ENCODE measurements around the gene TMEM37.

Gene TMEM37

DNA sequence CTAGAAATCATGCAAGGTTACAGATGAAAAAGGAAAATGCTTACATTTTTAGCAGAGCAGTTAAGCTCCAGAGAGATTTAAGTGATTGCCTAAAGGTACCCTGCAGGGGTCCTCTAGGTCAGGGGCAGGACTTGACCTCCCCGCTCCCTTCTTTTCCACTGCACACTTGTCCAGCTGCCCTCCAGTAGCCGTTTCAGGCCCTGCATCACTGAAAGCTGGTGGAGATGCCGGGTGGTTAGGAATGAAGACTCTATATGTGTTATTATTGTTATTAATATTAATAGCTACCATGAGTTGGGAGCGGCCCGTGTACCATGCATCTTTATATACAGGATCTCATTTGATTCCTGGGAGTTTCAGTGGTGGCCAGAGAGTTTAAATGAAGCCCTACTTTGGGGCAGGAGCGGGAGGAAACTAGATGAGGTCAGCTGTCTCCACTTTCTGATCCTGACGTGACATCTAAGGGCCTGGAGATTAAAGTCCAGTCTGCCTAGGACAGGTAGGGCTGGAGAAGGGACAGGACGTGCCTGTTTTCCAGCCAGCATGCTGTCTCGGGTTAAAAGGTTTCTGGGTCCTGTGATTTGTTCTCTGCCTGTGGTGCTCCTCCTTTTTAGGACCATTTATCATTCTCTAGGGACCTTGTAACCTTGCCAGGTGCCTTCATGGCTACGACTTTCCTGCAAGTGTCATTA, 2.1 kb downstream of the TMEM37 start:
- DNase-seq (ENCODE audit: low spot score), result no peak

DNA sequence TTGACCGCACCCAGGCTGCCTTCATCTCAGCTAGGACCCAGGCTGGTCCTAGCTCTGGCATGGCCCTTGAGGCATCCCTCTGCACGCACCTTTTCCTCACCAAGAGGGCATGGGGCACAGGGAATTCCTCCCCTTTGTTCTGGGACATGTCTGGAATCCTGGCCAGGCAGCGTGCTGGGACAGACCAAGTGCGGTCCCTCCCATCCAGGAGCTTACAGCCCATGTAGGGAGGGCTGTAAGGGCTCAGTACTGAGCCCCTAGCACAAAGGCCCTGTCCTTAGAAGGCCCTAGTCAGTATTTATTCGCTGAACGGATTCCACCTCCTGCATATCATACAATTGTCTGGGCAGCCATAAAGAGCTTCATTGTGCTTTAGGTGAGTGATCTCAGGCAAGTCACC, 3.0 kb downstream of the TMEM37 start:
- DNase-seq (ENCODE audit: low spot score), result no peak

DNA sequence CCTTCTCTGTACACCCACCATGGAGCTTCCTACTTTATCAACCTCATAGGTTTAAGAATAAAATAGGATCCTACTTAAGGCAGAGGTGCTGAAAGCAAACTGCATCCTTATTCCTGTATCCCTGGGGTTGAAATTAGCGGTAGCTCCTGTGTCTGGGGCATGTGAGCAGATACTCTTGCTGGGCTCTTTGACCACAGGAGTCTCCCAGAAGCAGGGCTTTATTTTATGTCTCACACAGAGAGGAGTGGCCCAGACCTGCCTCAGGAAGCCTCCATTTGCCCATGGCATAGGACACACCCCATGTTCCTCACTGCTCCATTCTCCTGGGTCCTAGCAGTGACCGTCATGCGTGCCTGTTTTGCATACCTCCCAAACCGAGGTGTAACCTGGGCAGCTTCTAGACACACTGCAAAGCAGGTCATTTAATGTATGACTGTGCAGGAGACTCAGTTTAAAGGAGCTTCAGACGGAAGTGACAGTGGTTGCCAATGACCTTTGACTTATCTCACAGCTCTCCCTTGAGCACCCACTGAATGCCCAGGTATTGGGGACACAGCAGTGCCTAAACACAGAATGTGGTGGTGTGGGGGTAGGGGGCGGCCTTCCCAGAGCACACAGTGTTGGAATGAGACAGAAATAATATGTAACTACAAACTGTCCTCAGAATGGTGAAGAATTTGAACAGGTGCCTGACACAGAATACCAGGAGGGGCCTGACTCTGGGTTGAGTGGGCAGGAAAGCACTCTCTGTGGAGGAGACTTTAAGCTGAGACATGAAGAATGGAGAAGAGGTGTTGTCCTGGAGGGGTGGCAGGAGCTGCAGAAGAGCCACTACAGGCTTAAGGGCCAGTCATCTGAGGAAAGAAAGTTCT, 3.7 kb downstream of the TMEM37 start:
- no peak for DNase-seq (ENCODE audit: low spot score)

DNA sequence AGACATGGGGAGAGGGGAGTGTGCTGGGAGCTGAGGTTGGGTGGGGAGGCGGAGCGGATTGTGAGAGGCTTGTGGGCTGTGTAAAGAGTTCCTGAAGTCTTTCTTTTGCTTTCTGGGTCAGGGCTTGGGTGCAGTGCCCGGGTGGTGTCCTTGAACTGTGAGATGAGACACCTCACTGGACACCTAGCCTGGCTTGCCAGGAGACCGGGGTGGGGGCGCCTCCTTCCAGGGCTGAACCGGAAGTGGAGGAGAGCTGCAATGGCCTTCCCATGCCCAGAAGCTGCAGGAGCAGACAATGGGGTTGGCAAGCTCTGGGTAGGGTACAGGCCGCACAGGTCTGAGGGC, 4.3 kb downstream of the TMEM37 start:
- DNase-seq (ENCODE audit: low spot score), result no peak

DNA sequence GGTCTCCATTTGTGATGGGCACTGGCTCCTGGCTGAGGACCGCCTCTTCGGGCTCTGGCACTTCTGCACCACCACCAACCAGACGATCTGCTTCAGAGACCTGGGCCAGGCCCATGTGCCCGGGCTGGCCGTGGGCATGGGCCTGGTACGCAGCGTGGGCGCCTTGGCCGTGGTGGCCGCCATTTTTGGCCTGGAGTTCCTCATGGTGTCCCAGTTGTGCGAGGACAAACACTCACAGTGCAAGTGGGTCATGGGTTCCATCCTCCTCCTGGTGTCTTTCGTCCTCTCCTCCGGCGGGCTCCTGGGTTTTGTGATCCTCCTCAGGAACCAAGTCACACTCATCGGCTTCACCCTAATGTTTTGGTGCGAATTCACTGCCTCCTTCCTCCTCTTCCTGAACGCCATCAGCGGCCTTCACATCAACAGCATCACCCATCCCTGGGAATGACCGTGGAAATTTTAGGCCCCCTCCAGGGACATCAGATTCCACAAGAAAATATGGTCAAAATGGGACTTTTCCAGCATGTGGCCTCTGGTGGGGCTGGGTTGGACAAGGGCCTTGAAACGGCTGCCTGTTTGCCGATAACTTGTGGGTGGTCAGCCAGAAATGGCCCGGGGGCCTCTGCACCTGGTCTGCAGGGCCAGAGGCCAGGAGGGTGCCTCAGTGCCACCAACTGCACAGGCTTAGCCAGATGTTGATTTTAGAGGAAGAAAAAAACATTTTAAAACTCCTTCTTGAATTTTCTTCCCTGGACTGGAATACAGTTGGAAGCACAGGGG, 5.5 kb downstream of the TMEM37 start:
- DNase-seq (ENCODE audit: low spot score), result no peak

DNA sequence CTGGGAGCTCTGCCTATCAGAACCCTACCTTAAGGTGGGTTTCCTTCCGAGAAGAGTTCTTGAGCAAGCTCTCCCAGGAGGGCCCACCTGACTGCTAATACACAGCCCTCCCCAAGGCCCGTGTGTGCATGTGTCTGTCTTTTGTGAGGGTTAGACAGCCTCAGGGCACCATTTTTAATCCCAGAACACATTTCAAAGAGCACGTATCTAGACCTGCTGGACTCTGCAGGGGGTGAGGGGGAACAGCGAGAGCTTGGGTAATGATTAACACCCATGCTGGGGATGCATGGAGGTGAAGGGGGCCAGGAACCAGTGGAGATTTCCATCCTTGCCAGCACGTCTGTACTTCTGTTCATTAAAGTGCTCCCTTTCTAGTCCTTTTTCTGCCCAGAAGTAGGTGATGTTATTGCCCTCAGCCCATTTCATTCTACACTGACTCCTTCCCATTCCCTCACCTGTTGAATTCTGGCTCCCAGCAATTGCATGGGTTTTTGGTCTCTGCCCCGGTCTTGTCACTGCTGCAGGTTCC, 6.5 kb downstream of the TMEM37 start:
- DNase-seq (ENCODE audit: low spot score), result no peak

DNA sequence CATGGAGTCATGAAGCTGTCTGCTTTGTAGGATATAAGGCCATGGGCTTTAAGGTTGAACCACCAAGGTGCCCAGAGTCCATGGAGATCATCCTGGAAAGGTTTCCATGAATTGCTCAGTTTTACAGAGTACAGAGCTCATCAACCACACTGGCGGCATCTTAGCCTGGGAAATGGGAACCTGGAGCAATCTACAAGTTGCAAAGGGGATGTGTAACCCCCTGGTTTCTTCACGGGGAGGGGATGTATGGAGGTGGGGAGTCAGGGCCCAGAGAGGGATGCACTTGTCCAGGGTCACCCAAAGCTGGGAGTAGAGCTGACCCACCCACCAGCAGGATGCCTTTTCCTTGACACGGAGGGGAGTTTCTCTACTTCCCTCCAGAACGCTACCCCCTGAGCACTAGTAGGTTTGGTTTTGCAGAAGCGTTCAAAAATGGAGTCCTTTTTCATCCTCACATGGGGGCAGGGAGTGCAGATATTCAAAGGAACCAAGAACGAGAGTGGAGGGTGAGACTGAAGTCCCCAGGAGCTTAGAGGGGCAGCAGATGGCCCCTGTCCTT, 7.2 kb downstream of the TMEM37 start:
- DNase-seq (ENCODE audit: low spot score), result no peak

DNA sequence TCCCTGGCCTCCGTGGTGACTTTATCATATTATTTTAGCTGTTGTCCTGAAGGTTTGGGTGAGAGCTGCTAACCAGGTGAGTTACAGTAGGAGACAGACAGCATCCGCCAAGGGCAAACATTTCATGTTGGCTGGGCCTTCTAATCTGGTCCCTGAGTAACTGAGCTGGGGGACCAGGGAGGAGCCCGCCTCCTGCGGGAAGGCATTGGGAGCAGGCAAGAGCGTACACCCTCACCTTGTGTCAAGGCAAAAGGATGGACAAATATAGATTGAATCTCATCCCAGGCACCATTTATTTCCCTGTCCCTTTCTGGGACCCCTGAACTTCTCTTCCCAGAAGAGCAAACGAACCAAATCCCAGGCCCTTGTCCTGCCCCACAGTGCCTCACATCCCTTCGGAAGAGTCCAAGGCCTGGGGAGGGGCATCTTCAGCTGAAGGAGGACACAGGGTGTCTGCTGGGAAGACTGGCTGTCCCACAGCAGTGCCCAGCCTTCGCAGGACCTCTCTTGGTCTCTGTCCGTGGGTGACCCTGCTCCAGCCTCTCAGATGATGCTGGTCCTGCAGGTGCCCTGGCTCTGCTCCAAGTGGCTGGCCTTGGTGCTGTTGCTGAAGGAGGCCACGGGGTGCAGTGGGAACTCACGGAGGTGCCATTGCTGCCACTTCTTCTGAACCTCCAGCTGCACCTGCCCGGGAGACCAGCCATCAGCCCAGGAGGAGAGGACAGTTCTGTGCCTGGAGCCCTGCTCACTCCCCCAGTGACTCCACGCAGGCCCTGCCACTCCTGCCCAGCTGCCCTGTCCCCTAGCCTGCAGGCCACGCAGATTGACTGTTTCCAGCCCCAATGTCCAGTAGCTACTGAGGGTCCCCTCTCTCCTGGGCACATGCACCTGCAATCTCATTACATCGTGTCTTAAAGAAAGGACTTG, 8.2 kb downstream of the TMEM37 start:
- DNase-seq (ENCODE audit: low spot score), result no peak

DNA sequence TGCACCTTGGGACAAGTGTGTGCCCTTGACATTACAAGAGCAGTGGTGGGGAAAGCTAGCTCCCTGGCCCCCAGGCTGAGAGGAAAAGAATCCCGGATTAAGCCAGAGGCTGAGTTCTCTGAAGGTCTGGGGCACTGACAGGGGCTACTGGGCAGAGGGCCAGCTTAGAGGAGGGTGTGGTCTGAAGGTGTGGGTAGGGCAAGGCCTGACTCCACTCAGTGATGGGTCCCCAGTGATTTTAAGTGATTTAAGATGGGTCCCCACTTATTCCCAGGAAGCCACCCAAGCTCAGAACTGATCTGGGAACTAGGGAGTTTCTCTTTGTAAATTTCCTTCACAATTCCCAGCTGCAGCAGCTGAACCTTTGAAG, 8.8 kb downstream of the TMEM37 start:
- DNase-seq (ENCODE audit: low spot score), result no peak

DNA sequence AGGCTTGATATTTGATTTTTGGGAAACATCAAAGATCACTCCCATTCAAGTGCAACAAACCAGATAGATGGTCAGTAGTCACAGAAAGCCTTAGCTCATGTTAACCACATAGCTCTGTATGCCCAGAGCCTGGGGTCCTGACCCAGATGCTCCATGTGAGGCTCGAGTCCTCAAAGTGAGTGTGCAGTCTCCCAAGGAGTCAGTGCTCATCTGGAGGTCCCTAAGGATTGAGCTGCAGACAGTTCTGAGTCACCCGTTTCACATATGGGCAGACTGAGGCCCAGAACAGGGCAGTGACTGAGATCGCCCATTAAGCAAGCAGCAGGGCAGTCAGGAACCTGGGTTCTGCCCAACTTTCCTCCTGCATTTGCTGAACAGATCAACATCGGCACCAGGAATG, 9.2 kb downstream of the TMEM37 start:
- DNase-seq (ENCODE audit: low spot score), result no peak

DNA sequence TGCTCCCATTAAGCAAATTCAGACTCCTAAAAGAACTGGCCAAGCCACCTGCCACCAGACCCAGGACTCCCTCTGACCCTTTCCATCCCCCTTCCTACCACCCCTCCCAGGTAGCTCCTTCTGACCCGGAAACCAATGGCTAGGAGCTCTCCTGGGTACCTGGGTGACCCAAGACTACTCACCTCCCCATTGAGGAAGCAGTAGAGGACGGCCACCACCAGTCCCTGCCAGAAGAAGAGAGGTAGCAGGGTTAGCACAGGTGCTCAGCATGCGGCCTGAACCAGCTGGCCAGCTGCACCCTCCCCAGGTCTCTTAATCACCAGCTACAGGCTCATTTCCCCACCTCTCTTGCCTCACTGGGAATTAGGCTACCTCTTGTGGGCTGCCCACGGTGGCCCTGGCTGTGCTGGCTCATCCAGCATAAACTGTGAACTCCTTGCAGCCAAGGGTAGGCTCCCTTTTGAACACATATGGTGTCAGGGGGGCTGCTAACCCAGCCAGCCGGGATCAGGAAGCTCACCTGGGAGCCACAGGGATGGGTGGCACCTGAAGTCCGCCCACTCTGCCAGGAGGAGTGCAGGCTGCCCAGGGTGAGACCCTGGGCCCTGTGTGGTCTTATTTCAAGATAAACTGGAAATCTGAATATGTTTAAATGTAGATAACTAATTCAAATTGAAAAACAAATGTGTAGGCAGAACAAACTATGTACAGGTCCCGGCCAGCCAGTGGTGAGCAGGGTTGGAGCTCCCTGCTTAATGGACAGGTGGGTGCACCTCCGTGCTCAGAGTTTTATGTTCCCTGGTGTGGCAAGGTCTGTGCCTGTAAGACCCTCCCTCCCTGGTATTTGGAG, 9.9 kb downstream of the TMEM37 start:
- DNase-seq (ENCODE audit: low spot score), result no peak

DNA sequence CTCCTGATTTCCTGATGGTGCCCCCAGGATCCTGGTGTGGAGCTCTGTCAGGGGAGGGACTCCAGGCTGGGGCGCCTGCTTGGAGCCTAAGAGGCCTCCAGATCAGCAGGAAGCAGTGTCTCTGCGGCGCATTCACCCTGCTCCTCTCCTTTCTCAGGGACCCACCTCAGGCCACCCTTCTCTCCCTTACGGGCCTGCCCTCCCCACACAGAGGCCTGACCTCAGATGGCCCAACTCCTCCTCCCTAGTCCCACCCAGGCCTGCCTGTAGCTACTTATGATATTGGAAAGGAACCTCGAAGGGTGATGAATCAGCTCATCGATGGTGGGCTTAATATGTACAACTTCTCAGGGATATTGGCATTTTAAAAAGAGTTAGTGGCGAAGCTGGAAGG, 10.6 kb downstream of the TMEM37 start:
- DNase-seq (ENCODE audit: low spot score), result no peak

DNA sequence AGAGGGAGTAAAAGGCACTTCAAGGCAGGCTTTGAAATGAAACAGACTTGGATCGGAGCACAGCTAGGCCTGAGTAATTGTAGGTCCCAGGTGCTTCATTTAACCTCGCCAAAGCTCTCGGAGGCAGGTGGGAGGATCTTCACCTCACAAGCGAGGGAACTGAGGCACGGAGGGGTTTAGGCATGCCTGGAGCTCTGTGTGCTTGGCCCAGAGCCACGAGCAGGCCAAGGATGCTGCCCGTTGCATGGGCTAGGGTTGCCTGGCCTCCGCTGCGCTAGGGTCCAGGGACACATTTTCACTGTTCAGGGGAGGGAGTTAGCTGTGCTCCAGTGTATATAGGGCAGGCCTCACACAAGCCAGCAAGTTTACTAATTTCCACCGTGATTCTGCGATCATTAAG, 11.2 kb downstream of the TMEM37 start:
- no peak for DNase-seq (ENCODE audit: low spot score)

DNA sequence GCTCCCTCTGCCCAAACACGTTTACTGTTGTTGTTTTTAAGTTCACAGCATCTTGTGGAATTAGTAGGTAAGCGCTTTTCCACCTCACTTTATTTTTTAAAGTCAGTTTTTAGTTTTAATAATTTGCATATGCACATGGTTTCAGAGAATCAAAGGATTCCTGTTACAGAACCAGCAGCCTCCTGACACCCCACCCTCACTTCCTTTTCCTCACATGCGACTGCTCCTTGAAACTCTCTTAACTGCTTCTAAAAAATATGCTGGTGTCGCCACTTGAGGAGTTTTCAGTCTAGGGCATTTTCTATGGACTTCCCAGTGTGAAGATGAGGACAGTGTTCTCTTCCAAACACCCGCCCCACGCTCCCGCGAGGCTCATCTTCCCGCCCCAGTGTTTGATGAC, 14.4 kb downstream of the TMEM37 start:
- DNase-seq (ENCODE audit: low spot score), result no peak

DNA sequence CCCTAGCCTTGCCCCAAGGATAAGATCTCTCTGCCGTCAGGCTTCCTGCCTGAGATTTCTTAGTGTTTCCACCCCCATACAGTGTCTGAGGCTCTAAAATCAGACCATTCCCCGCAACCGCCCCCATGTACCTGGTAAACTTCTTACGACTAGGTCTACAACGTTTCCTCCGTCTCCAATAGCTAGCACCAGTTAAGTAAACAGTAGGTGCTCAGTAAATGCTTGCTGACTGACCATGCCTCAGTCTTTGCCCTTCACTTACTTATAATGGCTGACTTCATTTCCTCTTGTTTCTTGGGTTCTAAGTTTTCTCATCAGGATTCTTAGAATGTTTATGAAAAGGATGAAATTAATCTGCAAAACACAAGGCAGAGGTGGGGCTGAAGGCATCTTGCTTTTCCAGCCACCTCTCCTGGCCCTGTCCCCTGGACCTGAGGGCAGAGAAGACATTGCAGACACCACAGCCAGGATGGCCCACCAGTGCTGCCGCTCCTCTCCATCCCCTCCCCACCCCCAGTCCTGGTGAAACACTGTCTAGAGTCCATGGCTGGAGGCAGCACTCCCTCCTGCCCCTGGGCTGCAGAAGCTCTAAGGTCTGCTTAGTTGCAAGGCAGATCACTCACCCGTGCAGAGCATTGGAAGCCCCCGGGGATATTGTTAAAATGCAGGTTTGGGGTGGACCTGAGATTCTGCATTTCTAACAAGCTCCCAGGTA, 16.9 kb downstream of the TMEM37 start:
- DNase-seq (ENCODE audit: low spot score), result no peak

DNA sequence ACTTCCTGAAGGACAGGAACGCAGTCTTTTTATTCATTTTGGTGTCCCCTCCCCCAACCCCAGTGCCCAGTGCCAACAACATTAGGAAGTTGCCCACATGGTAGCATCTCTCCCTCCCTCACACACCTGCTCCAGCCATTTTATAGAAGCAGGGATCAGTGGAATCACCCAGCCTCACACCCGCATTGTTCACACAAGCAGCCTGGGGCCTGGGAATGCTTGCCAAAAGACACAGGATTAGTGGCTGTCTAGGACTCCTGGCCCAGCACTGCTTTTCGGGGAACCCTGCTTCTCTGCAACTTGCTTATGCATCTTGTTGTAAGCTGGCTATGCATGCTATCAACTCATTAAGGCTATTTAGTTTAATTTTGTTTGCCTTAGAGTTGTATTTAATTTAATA, 17.9 kb downstream of the TMEM37 start:
- no peak for DNase-seq (ENCODE audit: low spot score)

DNA sequence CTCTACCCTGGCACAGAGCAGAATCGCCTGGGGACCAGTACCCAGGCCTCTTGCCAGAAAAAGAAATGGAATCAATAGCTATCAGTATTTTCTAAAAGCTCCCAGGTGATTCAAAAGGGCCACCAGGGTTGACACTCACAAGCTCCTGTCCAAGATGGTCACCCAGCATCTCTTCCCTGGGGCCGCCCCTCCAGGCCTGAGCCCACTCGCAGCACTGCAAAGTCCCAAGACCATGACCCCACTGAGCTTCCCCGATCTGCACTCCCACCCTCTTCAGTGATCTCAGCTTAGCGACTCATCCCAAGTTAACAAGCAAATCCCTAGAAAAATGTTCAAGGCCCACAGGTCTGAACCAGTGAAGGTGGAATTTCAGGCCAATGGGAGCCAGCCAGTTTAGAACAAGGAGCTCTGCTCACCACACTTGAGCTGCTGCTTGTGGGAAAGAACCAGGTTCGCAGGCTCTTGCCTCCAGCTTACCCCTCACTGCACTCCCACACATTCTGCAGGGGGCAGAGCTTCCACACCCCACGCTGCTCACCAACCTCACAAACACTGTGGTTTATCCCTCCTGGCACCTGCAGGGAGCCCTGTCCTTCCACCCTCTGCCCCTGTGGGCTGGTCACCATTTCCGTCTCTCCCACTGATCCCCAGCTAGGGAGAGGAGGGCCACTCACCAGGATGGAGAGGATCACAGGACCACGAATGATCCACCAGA, 19.8 kb downstream of the TMEM37 start:
- no peak for DNase-seq (ENCODE audit: low spot score)

DNA sequence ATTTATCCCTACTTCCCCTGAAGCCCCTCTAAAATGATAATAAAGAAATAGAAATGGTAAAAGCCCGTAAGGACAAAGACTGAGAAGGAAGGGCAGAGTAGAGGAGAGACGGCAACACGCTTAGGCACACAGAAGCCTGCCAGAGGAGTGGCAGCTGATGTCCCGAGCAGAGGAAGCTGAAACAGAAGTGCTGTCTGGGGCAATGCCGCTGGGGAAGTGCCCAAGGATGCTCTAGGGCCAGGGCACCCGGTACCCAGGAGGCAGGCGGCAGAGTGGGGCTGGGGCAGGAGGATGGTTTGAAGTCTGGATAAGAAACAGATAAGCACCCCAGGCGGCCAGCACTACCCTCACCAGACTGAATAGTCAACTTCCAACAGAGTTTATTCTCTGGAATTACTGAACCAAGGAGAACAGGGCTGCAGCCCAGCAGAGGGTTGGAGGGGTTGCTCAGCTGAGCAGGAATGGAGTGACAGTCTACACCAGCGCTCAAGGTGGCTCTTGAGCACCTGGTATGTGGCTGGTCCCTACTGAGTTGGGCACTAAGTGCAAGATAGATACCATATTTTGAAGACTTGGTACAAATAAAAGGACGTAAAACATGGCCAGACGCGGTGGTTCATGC, 22.4 kb downstream of the TMEM37 start:
- no peak for DNase-seq (ENCODE audit: low spot score)
